Stimulated activated CD4-positive, alpha-beta T cell treated with anti-CD3 and anti-CD28 coated beads, Interleukin-4, amount 100 ng/mL, for 48 hours (primary cell): ENCODE measurements around the gene TMIGD1.
A peak's percentile ranks its signal among the peaks of the same experiment; 100 is the strongest.

Experiments used
- DNase-seq, 2 donors: peaks; one replicate each; pipeline ENCODE4 v3.0.0-alpha.2; 2020; ENCODE audit warnings: low read depth in 2 of 2

Gene TMIGD1

GRCh38 chr17:30332057-30332542, 1.8 kb downstream of the TMIGD1 start:
- DNase-seq: peak; percentile 15 to 48

- no peak for DNase-seq
Observed at GRCh38 chr17:30326809-30327208, 7.0 kb downstream of the TMIGD1 start.

GRCh38 chr17:30324723-30325122, 9.1 kb downstream of the TMIGD1 start:
- DNase-seq: no peak

- peak in 1 of 2 donors; percentile 14 for DNase-seq
Observed at GRCh38 chr17:30323895-30324319, 9.9 kb downstream of the TMIGD1 start.

- DNase-seq: no peak
Observed at GRCh38 chr17:30323262-30323894, 10.5 kb downstream of the TMIGD1 start.

- no peak for DNase-seq
Observed at GRCh38 chr17:30321314-30321713, 12.5 kb downstream of the TMIGD1 start.

GRCh38 chr17:30318155-30318554, 15.7 kb downstream of the TMIGD1 start:
- DNase-seq: no peak

- no peak for DNase-seq
Observed at GRCh38 chr17:30316736-30317135, 17.1 kb downstream of the TMIGD1 start.

- DNase-seq: no peak
Observed at GRCh38 chr17:30315106-30315505, 18.8 kb downstream of the TMIGD1 start.

- DNase-seq: no peak
Observed at GRCh38 chr17:30314474-30314873, 19.4 kb downstream of the TMIGD1 start.

GRCh38 chr17:30312226-30312625, 21.6 kb downstream of the TMIGD1 start:
- DNase-seq: no peak

- DNase-seq: no peak
Observed at GRCh38 chr17:30310562-30310961, 23.3 kb downstream of the TMIGD1 start.

GRCh38 chr17:30309591-30309990, 24.3 kb downstream of the TMIGD1 start:
- DNase-seq: no peak

GRCh38 chr17:30308406-30308805, 25.5 kb downstream of the TMIGD1 start:
- DNase-seq: no peak

- no peak for DNase-seq
Observed at GRCh38 chr17:30304778-30305177, 29.1 kb downstream of the TMIGD1 start.

- no peak for DNase-seq
Observed at GRCh38 chr17:30302241-30302640, 31.6 kb downstream of the TMIGD1 start.

- no peak for DNase-seq
Observed at GRCh38 chr17:30300818-30301217, 33.0 kb downstream of the TMIGD1 start.

- no peak for DNase-seq
Observed at GRCh38 chr17:30299000-30299399, 34.9 kb downstream of the TMIGD1 start.

- no peak for DNase-seq
Observed at GRCh38 chr17:30297715-30298114, 36.1 kb downstream of the TMIGD1 start.

- DNase-seq: no peak
Observed at GRCh38 chr17:30296499-30297080, 37.3 kb downstream of the TMIGD1 start.

- DNase-seq: no peak
Observed at GRCh38 chr17:30292286-30292858, 41.5 kb downstream of the TMIGD1 start.

GRCh38 chr17:30291543-30292285, 42.1 kb downstream of the TMIGD1 start, which contains the start of gene BLMH:
BLMH (minus strand) TSS chr17:30291944; CDS start chr17:30291819, 125 bp downstream.
- DNase-seq: peak; percentile 77 to 79
